NCI-H460 (cell line): Measurements from ENCODE around the gene IL11RA. TPM values are rescaled to one million over a fixed set of nuclear protein-coding genes. Genes with fewer than 3 reads are reported as not detected.

ENCODE experiments used
- DNase-seq: peaks from one replicate; pipeline ENCODE4 v3.0.0-alpha.2; 2016; ENCODE audit warnings: low read depth; ENCODE audit errors: extremely low read depth
- polyA plus RNA-seq: library from polyadenylated mRNA; depleted of rRNA; stranded (reverse); fragments of >200 nt; gene quantifications from 2 replicates; pipeline ENCODE4 v1.2.3, GENCODE V29; 2014; cell fraction: nucleus; rRNA removed
- total RNA-seq: library from RNA; depleted of rRNA; stranded (reverse); fragments of >200 nt; shearing (Covaris generic); gene quantifications from 2 replicates; pipeline ENCODE4 v1.2.3, GENCODE V29; 2014; rRNA removed

IL11RA gene
- 2.2 and 3.3 TPM in 2 replicates for total RNA-seq
- 30.8 and 36.3 TPM in 2 replicates for polyA plus RNA-seq

DNA sequence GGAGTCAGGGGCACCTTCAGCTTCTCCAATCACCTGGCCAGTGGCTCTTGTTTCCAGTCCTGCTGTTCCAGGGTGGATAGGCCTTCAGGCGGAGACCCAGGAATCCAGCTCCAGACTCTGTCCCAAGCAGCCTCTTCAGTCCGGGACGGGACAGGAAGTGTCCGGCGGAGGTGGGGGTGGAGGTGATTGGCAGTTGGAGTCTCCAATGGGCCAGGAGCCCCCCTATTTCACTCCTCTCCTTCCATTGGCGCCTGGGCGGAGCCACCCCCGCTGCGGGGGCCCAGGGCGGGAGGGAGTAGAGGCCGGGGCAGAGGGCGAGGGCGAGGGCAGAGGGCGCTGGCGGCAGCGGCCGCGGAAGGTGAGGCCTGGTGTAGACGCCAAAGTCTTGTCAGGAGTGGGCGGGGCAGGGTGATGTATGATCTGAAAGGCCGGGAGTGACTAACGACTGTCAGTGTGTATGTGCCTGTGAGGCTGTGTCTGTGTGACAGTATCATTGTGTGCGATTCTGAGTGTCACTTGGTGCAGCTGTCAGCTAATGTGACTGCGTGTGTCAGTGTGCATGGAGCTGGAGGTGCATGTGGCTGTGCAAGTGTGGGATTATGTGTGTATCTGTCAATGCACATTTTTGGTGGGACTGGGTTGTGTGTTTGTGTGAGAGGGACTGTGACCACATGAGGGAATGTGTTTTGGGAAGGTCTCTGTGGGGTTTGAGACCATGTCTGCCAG is at the start of gene IL11RA:
Gene IL11RA, plus strand, starts transcription at position 310 of the 726 bp plus-strand sequence. CDS start 3,033 bp downstream, outside the sequence.
- peak; percentile 75 for DNase-seq

DNA sequence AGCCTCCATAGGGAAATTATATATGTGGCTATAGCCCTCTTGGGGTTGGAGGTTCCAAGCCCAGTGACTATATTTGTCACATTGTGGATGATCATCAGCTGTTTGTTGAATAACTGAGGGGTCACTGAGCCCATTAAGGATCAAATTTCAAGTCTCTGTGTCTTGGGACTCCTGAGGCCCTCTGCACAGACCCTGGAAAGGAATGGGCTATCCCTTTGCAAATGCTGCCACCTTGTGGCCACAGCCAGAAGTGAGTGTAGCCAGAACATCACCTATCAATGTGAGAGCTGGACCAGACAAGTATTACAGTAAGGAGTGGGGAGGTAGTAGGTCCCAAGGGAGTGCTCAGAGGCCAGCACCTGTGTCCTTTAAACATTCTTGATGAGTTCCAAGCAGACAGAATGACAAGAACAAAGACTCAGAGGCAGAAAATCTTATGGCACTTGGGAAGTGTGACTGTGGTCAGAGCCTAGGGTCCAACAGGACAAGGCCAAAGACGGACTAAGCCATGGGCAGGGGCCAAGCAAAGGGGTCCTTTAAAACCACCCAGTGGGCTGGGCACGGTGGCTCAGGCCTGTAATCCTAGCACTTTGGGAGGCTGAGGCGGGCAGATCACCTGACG is 48.3 kb upstream of the IL11RA start:
- DNase-seq = peak; percentile 65

DNA sequence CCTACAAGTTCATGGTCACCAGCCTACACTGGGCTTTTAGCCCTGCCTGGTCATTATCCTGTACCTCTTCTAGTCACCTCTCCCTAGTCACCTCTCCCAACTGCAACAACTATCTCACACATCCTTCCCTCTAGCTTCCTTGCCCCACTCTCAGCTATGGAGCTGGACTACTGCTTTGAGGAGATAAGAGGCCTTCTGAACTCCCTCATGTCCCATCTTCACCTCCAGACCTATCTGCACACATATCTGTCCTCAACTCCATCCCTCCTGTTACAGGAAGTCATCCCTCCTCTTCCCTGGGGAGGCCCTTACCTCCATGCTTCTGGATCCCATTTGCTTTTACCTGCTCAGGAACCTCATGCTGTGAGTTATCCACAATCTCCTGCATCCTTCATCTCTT is 45.8 kb upstream of the IL11RA start:
- no peak for DNase-seq

DNA sequence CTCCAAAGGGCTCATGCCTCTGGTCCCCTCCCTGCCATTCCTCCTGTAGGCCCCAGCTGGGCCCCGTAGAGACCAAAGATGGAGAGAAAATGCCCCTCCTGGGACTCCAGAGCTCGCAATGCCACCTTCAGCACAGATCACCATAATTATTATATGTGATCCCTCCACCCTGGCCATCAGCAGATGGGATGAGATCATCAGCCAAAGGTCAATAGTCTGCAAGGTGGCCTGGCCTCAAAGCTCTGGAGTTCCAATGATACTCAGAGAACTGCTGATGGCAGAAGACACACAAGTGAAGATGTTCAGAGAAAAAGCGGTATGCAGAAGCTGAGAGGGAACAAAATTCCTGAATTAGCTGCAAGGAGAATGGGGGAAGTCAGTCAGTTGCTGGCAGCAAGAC is 45.1 kb upstream of the IL11RA start:
- no peak for DNase-seq

- DNase-seq = no peak
Observed at GRCh38 chr9:34607331-34607730, 44.7 kb upstream of the IL11RA start.

- no peak for DNase-seq
Observed at GRCh38 chr9:34610434-34611206, 41.4 kb upstream of the IL11RA start.

DNA sequence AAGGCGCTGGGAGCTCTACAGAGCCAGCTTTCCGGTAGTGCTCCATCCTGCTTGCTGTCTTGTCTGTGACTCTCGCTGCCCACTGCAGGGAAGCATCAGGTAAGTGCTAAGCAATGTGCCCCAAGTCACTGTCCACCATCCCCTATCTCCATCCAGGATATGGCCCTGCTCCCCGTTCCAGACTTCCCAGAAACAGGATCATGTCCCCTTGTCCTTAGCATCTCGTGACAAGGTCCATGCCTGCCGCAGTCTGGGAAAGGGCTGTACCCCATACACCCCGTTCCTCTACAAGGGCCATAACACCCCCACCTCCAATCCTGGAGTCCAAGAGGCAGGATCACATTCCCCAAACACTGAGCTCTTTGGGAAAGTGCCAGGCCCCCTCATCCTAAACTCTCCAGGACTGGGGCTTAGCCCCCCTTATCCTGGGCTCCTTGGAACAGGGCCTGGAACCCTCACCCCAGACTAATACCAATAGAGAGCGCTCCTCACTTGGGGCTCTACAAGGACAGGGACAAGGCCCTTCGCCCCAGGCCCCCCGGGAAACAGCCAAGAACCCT is 40.7 kb upstream of the IL11RA start:
- no peak for DNase-seq

GRCh38 chr9:34611811-34612787 is 39.9 kb upstream of the IL11RA start, which contains the start of gene RPP25L:
Gene RPP25L, minus strand, starts transcription at chr9:34612097. Its CDS starts 801 bp downstream, at chr9:34611296.
- peak; percentile 79 for DNase-seq

DNA sequence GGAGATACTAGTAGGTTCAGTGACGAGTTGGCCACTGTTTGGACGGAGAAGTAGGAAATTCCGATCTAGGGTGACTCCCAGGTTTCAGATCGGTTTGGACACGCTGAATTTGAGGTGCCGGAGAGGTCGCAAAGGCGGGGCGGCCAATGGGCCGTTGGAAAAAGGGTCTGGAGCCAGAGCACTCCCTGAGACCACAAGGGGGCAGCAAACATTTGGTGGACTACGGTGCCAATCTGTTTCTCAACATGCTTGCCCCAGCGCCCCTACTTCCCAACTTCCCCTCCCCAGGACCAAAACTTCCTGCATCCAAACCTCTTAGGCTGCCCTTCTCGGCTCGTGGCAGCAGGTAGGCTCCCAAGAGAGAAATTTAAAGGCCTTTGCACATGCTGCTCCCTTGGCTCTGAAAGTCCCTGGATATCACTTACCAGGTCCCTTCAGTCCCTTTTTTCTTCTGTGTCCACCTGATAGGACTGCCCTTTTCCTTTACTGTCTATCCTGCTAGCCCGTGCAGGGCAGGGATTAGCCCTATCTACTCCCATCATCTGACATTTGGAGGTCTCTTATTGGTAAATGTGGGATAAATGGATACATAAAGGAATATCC is 39.1 kb upstream of the IL11RA start:
- DNase-seq = peak; percentile 68

- DNase-seq = no peak
Observed at GRCh38 chr9:34615132-34615531, 36.9 kb upstream of the IL11RA start.

DNA sequence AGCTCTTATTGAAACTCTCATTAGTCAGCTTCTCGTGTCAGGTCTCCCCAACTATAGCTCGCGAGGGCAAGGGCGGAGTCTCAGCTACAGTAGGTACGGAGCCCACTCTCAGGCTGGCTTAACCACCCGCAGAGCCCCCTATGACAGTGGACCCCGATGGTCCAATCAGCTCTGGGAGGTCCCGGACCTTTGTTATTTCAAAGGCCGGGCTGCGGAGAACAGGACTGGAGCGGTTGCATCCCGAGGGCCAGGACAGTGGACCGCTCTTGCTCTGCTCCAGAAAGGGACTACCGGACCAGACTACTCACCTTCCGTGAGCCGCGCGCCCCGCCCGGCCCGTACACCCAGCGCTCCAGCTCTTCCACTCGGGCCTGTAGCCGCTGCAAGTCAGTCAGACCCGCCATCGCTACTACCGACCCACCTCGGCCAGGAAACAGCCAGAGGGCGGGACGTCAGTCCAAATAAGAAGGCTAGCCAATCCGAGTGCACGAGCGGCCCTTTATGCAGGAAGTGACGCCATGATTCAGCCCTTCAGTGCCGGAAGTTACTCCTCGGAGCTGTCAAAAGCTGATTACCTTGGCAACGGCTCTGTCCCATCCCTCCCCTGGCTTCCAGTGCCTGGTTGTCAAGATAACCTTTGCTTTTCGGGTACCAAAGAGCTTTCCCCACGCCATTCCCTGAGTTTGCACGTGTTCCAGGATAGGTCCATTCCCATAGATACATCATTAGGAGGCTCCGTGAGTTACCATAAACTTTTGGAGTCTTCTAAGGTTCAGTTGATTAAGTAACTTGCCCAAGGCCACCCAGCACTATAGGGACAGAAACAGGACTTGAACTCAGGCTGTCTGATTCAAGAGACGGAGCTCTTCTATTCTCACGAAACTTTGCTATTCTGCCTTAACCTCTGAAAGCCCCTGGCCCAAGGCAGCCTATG is 31.7 kb upstream of the IL11RA start, which contains the start of gene DCTN3:
Gene DCTN3, minus strand, starts transcription at position 435 of the 934 bp plus-strand sequence. Its CDS starts 31 bp downstream, at position 404.
- DNase-seq = peak; percentile 83

DNA sequence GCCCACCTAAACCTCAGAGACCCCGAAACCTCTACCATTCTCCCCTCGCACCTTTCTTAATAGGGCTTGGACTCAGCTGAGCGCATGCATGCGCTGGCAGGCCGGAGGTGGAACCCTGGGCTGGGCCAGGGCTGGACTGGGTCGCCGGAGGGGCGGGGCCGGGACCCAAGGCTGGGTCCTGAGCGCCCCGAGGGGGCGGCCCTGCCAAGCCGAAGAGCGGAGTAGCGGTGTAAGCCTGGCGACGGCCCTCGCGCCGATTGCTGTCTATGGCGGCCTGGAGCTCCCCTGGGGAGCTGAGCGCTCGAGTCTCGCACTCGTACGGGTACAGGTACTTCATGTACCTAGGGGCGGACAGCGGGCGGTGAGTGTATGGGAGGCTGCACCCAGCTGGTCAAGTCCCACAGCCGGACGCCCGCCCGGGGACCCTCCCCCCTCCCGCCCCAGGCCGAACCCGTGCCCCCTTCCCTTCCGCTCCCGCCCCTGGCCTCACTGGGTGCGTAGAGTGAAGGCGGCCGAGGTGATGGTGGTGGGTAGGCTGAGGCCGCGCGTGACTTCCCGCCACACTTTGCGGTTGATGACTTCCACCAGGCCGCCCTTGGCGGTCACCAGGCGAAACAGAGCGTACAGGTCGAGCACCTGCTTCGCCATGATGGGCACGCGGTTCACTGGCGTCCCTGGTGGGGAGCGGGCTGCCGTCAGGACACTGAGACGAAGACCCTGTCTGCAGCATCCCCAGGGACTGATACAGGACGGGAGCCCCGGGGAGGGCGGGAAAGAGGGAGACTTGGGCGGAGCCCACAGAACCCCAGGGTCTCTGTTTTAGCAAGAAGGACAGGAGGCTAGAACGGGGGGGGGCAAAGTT is 28.4 kb upstream of the IL11RA start:
- no peak for DNase-seq

- no peak for DNase-seq
Observed at GRCh38 chr9:34624475-34625185, 27.4 kb upstream of the IL11RA start.

GRCh38 chr9:34625186-34625486 is 26.8 kb upstream of the IL11RA start:
- no peak for DNase-seq

DNA sequence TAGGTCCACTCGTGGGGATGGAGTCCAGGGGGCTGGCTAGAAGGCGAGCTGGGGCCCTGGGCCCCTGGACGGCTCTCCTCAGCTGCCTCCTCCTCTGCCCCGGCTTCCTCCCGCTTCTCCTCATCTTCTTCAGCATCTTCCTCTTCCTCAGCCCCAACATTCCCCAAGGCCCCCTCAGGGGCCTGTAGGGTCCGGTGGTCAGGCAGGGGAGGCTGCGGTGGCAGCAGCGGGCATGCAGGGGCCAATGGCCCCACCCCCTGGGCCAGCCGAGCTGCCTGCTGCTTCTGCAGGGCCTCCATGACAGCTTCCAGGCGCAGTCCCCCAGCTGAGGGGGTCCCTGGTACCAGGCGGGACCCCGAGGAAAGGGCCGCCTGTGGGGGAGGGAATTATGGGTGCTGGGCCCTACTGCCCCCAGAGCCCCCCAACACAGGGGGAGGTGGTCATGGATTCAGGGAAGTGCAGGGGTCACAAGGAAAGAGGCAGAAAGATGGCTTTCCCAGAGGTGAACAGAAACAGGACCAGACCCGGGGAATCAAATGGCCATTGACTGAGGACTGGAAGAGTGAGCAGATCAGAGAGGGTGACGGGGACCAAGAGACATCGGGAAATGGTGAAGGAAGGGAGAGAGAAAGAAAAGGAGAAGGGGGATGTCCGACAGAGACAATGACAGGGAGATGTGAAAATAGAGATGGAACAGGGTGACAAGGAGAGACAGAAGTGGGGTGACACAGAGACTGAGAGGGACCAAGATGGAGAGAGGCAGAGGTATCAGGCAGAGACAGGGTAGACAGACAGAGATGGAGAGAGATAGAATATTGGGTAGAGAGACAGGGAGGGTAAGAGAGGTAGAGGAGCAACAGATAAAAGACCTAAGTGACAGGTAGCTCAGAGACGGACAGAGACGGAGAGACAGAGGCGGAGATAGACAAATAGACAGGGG is 24.0 kb upstream of the IL11RA start:
- no peak for DNase-seq
